ENCODE results near the gene LACC1.

LACC1 gene

GRCh38 chr13:43942286-43942685 is 62.6 kb downstream of the LACC1 start:
- TF ChIP-seq, protein P1, sequence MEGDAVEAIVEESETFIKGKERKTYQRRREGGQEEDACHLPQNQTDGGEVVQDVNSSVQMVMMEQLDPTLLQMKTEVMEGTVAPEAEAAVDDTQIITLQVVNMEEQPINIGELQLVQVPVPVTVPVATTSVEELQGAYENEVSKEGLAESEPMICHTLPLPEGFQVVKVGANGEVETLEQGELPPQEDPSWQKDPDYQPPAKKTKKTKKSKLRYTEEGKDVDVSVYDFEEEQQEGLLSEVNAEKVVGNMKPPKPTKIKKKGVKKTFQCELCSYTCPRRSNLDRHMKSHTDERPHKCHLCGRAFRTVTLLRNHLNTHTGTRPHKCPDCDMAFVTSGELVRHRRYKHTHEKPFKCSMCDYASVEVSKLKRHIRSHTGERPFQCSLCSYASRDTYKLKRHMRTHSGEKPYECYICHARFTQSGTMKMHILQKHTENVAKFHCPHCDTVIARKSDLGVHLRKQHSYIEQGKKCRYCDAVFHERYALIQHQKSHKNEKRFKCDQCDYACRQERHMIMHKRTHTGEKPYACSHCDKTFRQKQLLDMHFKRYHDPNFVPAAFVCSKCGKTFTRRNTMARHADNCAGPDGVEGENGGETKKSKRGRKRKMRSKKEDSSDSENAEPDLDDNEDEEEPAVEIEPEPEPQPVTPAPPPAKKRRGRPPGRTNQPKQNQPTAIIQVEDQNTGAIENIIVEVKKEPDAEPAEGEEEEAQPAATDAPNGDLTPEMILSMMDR (IDR thresholded peaks at IDR 0.05; ENCODE audit: control extremely low read depth, extremely low read depth, low read depth, missing control alignments), result no peak
- DNase-seq (ENCODE audit: extremely low spot score), result no peak
- CTCF ChIA-PET, result interaction anchor here (1.2 kb wide), 1 partner anchor 13 kb away, joined by 3 read pairs; no protein-coding TSS in a partner anchor
- POLR2A ChIA-PET, result no interaction called here
